ENCODE measurements around the gene RGS9. TPM values are rescaled to one million over a fixed set of nuclear protein-coding genes. Genes with fewer than 3 reads are reported as not detected.
"Not testable (repeated sequence)": the region's sequence is repeated elsewhere in the genome, so short reads cannot be mapped to it uniquely, and the experiment has no call there.

Gene RGS9
- total RNA-seq, 1 donor from 2014 or later = 8.8 TPM

- no peak for DNase-seq (ENCODE audit: low spot score)
These were observed 21.3 kb upstream of the RGS9 start for GRCh38 chr17:65115839-65116238.

- DNase-seq (ENCODE audit: low spot score) = not testable (repeated sequence)
These were observed 20.7 kb upstream of the RGS9 start for GRCh38 chr17:65116515-65116914.

- no peak for DNase-seq (ENCODE audit: low spot score)
These were observed 19.7 kb upstream of the RGS9 start for GRCh38 chr17:65117384-65118035.

GRCh38 chr17:65121368-65121767 is 15.8 kb upstream of the RGS9 start:
- no peak for DNase-seq (ENCODE audit: low spot score)

GRCh38 chr17:65121916-65122806 is 15.0 kb upstream of the RGS9 start:
- no peak for DNase-seq (ENCODE audit: low spot score)

GRCh38 chr17:65122836-65123756 is 14.1 kb upstream of the RGS9 start:
- DNase-seq (ENCODE audit: low spot score) = peak; percentile 90

GRCh38 chr17:65123757-65124675 is 13.2 kb upstream of the RGS9 start:
- no peak for DNase-seq (ENCODE audit: low spot score)

- DNase-seq (ENCODE audit: low spot score) = no peak
These were observed 6.3 kb upstream of the RGS9 start for GRCh38 chr17:65130832-65131231.

- no peak for DNase-seq (ENCODE audit: low spot score)
These were observed 5.9 kb upstream of the RGS9 start for GRCh38 chr17:65131240-65131639.

GRCh38 chr17:65131946-65132345 is 5.2 kb upstream of the RGS9 start:
- no peak for DNase-seq (ENCODE audit: low spot score)

- DNase-seq (ENCODE audit: low spot score) = no peak
These were observed 3.1 kb upstream of the RGS9 start for GRCh38 chr17:65134035-65134434.

GRCh38 chr17:65139101-65139764 is 2.1 kb downstream of the RGS9 start:
- DNase-seq (ENCODE audit: low spot score) = no peak

GRCh38 chr17:65142247-65142646 is 5.1 kb downstream of the RGS9 start:
- no peak for DNase-seq (ENCODE audit: low spot score)

- no peak for DNase-seq (ENCODE audit: low spot score)
These were observed 6.9 kb downstream of the RGS9 start for GRCh38 chr17:65143889-65144604.

- no peak for DNase-seq (ENCODE audit: low spot score)
These were observed 8.6 kb downstream of the RGS9 start for GRCh38 chr17:65145743-65146142.

- DNase-seq (ENCODE audit: low spot score) = no peak
These were observed 10.8 kb downstream of the RGS9 start for GRCh38 chr17:65147955-65148354.

GRCh38 chr17:65154770-65155589 is 17.8 kb downstream of the RGS9 start:
- no peak for DNase-seq (ENCODE audit: low spot score)

- no peak for DNase-seq (ENCODE audit: low spot score)
These were observed 18.5 kb downstream of the RGS9 start for GRCh38 chr17:65155622-65156021.

Measured in mucosa of gallbladder (tissue), 1 donor.